Thyroid gland (tissue), 4 donors: ENCODE data around the gene MYO3A.

Source experiments
- POLR2A ChIP-seq, 2 donors: fragments of 450-650 bp; IDR thresholded peaks; one replicate each; pipeline ENCODE4 v1.6.1; 2017; ENCODE audit warnings: antibody characterized with exemption in 2 of 2, mild to moderate bottlenecking in 2 of 2, moderate library complexity in 1 of 2
- TF ChIP-seq, protein P1 (sequence below), 6 experiments: fragments of 200-600 bp in 3 of 6; fragments of 450-650 bp in 3 of 6; sonication (generic) in 3 of 6; IDR thresholded peaks; one replicate each; pipeline ENCODE4 v1.5.1; 2016 to 2019; ENCODE audit warnings: antibody characterized with exemption in 6 of 6, mild to moderate bottlenecking in 2 of 6, inconsistent platforms in 1 of 6, moderate library complexity in 1 of 6

DNA sequence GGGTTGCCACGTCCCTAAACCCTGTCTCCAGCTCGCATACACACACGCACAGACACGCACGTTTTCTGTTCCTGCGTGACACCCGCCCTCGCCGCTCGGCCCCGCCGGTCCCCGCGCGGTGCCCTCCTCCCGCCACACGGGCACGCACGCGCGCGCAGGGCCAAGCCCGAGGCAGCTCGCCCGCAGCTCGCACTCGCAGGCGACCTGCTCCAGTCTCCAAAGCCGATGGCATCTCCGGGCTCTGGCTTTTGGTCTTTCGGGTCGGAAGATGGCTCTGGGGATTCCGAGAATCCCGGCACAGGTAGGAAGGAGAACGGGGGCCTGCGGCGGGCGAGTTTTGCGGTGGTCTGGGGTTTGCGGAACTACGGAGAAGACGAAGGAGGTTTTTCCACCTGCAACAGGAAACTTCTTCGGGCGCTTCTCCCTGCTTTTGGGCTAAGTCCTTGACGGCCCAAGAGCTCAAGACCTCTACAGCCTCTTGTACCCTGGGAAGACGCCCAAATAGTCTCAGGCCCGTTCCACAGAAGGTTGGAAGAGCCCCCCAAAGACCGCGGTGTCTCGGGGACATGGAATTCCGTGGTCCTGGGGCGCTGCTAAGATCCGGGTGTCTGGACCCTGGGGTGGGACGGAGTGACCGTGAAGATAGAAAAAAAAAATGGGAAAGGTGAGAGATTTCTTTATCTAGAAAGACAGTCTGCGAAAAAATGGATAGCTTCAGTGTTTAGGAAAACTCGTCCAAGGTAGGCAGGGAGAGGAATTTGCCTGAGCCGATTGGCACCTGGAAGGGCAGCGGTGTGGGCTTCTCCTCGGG lies 282.8 kb downstream of the MYO3A start, which contains the start of gene GAD2:
- TF ChIP-seq, protein P1, sequence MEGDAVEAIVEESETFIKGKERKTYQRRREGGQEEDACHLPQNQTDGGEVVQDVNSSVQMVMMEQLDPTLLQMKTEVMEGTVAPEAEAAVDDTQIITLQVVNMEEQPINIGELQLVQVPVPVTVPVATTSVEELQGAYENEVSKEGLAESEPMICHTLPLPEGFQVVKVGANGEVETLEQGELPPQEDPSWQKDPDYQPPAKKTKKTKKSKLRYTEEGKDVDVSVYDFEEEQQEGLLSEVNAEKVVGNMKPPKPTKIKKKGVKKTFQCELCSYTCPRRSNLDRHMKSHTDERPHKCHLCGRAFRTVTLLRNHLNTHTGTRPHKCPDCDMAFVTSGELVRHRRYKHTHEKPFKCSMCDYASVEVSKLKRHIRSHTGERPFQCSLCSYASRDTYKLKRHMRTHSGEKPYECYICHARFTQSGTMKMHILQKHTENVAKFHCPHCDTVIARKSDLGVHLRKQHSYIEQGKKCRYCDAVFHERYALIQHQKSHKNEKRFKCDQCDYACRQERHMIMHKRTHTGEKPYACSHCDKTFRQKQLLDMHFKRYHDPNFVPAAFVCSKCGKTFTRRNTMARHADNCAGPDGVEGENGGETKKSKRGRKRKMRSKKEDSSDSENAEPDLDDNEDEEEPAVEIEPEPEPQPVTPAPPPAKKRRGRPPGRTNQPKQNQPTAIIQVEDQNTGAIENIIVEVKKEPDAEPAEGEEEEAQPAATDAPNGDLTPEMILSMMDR (IDR thresholded peaks at IDR 0.05) = no peak
- TF ChIP-seq POLR2A (IDR thresholded peaks at IDR 0.05) = no peak
